Measurements from ENCODE around the gene ZNF280D. TPM values are rescaled to one million over a fixed set of nuclear protein-coding genes. Genes with fewer than 3 reads are reported as not detected.

ZNF280D gene
- total RNA-seq, 1 experiment from 2014 or later, result 21.5 TPM

DNA sequence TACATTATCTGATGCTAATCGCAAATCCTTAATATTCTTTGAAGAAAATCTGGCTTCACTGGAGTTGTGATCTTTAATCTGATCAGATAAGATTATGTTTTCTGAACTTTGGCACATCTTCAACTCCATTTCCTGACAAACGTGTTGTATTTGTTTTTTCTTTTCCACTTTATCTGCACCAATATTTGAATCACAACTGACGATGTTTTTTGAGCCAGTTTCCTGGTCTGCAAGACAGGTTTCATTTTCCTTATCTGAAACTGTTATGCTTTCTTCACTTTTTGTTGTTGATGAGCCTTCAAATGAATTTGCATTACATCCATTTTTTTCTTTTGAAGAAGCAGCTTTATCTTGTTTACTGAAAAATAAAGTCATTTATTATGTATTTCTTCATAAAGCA lies 101.5 kb downstream of the ZNF280D start:
- TF ChIP-seq REST (IDR thresholded peaks at IDR 0.05; ENCODE audit: insufficient read depth in 1 of 2, low read depth in 2 of 2, low read length in 1 of 2) (no peak), POLR2AphosphoS5 (IDR thresholded peaks at IDR 0.05; ENCODE audit: low read depth, low read length) (no peak), TCF7L2 (IDR thresholded peaks at IDR 0.05; ENCODE audit: low read depth, low read length) (no peak), SIN3A (IDR thresholded peaks at IDR 0.05; ENCODE audit: borderline replicate concordance, insufficient read depth, low read depth, low read length) (no peak), CTCF (IDR thresholded peaks at IDR 0.05) (no peak)
- Histone ChIP-seq H3K27me3 (ENCODE audit: control insufficient read depth, insufficient read depth, low read length) (no peaks in the 10 kb centered on the region), H3K4me1 (ENCODE audit: control insufficient read depth, insufficient read depth, low read length) (no peaks in the 10 kb centered on the region), H3K27ac (ENCODE audit: low read length) (no peak overlapping the region), H3K4me3 (ENCODE audit: low read depth in 2 of 2, low read length in 2 of 2) (no peak overlapping the region), H3K36me3 (ENCODE audit: control insufficient read depth, insufficient read depth, low read length) (no peaks in the 10 kb centered on the region), H3K9me3 (ENCODE audit: control insufficient read depth, insufficient read depth, low read depth, low read length) (no peaks in the 10 kb centered on the region)
- BruUV-seq (replicated peaks), result no TSS peak
- in situ Hi-C loops (cut with HindIII; ENCODE audit: low pct_unique_long_range_greater_than_20kb, low sequenced_read_pairs), result no loop called here
- intact Hi-C loops (cut with micrococcal nuclease; ENCODE audit: unreplicated experiment), result no loop called here
- ChIA-PET CTCF (no interaction called here), POLR2A (no interaction called here)
- ATAC-seq (no peak), DNase-seq (ENCODE audit: low read depth, low spot score) (no peak)

GRCh38 chr15:56628893-56629532 lies 104.3 kb downstream of the ZNF280D start:
- no peak for ATAC-seq
- ChIA-PET CTCF (no interaction called here), POLR2A (interaction anchor here (0.6 kb wide), 1 partner anchor 117 kb away, joined by 4 read pairs; no protein-coding TSS in a partner anchor)

More at GRCh38 chr15:56628893-56629532, 104.3 kb downstream of the ZNF280D start:
- intact Hi-C loops (cut with micrococcal nuclease; ENCODE audit: unreplicated experiment), result no loop called here
- no TSS peak for BruUV-seq (replicated peaks)
- in situ Hi-C loops (cut with HindIII; ENCODE audit: low pct_unique_long_range_greater_than_20kb, low sequenced_read_pairs), result no loop called here
- H3K9me3 ChIP-seq (ENCODE audit: control insufficient read depth, insufficient read depth, low read depth, low read length), result no peaks in the 10 kb centered on the region
- no peaks in the 10 kb centered on the region for H3K4me1 ChIP-seq (ENCODE audit: control insufficient read depth, insufficient read depth, low read length)
- no peaks in the 10 kb centered on the region for H3K27me3 ChIP-seq (ENCODE audit: control insufficient read depth, insufficient read depth, low read length)
- no peak overlapping the region for H3K27ac ChIP-seq (ENCODE audit: low read length)
- H3K4me3 ChIP-seq (ENCODE audit: low read depth in 2 of 2, low read length in 2 of 2), result no peak overlapping the region
- TF ChIP-seq TCF7L2 (IDR thresholded peaks at IDR 0.05; ENCODE audit: low read depth, low read length) (no peak), REST (IDR thresholded peaks at IDR 0.05; ENCODE audit: insufficient read depth in 1 of 2, low read depth in 2 of 2, low read length in 1 of 2) (no peak), CTCF (IDR thresholded peaks at IDR 0.05) (no peak), SIN3A (IDR thresholded peaks at IDR 0.05; ENCODE audit: borderline replicate concordance, insufficient read depth, low read depth, low read length) (no peak), POLR2AphosphoS5 (IDR thresholded peaks at IDR 0.05; ENCODE audit: low read depth, low read length) (no peak)
- no peaks in the 10 kb centered on the region for H3K36me3 ChIP-seq (ENCODE audit: control insufficient read depth, insufficient read depth, low read length)
- DNase-seq (ENCODE audit: low read depth, low spot score), result no peak

Data from Panc1 (cell line).